H9 (cell line): ENCODE data around the gene BIVM. TPM values are rescaled to one million over a fixed set of nuclear protein-coding genes. Genes with fewer than 3 reads are reported as not detected.

Experiments used
- DNase-seq: peaks from one replicate; pipeline ENCODE4 v3.0.0-alpha.2; 2017
- H2AFZ ChIP-seq: one replicate; pipeline ENCODE4 v1.6.1; 2013; ENCODE audit warnings: mild to moderate bottlenecking, low read length, control low read depth, moderate library complexity
- H2AK5ac ChIP-seq: 2 replicates; pipeline ENCODE4 v1.6.1; 2013; ENCODE audit warnings: low read length, control low read depth, mixed read lengths; ENCODE audit not compliant: insufficient read length
- H2BK120ac ChIP-seq: one replicate; pipeline ENCODE4 v1.6.1; 2013; ENCODE audit warnings: low read depth, mild to moderate bottlenecking, low read length, control low read depth, inconsistent platforms; ENCODE audit not compliant: poor library complexity, severe bottlenecking
- H2BK12ac ChIP-seq: 2 replicates; pipeline ENCODE4 v1.6.1; 2013; ENCODE audit warnings: low read length, control low read depth, mixed read lengths, low read depth; ENCODE audit not compliant: insufficient read length
- H2BK15ac ChIP-seq: 2 replicates; pipeline ENCODE4 v1.6.1; 2013; ENCODE audit warnings: low read depth, low read length, control low read depth
- H2BK20ac ChIP-seq: one replicate; pipeline ENCODE4 v1.6.1; 2013; ENCODE audit warnings: low read depth, mild to moderate bottlenecking, low read length, control low read depth, inconsistent platforms; ENCODE audit not compliant: poor library complexity, severe bottlenecking
- H2BK5ac ChIP-seq: 2 replicates; pipeline ENCODE4 v1.6.1; 2013; ENCODE audit warnings: low read length, control low read depth, mixed read lengths; ENCODE audit not compliant: insufficient read length
- H3K14ac ChIP-seq: 2 replicates; pipeline ENCODE4 v1.6.1; 2013; ENCODE audit warnings: low read length, control low read depth; ENCODE audit not compliant: insufficient read depth
- H3K18ac ChIP-seq: 2 replicates; pipeline ENCODE4 v1.6.1; 2013; ENCODE audit warnings: low read depth, mild to moderate bottlenecking, mixed read lengths, low read length, control low read depth; ENCODE audit not compliant: insufficient read length
- H3K23ac ChIP-seq: 2 replicates; pipeline ENCODE4 v1.6.1; 2013; ENCODE audit warnings: low read length, control low read depth, mixed read lengths, low read depth; ENCODE audit not compliant: insufficient read length
- H3K23me2 ChIP-seq: 2 replicates; pipeline ENCODE4 v1.6.1; 2013; ENCODE audit warnings: low read depth, mild to moderate bottlenecking, mixed read lengths, low read length, control low read depth; ENCODE audit not compliant: insufficient read length, poor library complexity, severe bottlenecking
- H3K27ac ChIP-seq: 2 replicates; pipeline ENCODE4 v1.5.1; 2013; ENCODE audit warnings: low read length, control low read depth, mixed read lengths, low read depth; ENCODE audit not compliant: insufficient read length
- H3K27me3 ChIP-seq: 2 replicates; pipeline ENCODE4 v1.6.1; 2013; ENCODE audit warnings: low read length, control low read depth, inconsistent platforms; ENCODE audit not compliant: insufficient read depth
- H3K4ac ChIP-seq: 2 replicates; pipeline ENCODE4 v1.6.1; 2013; ENCODE audit warnings: low read depth, mild to moderate bottlenecking, control low read depth, inconsistent platforms, low read length, moderate library complexity
- H3K4me1 ChIP-seq: 2 replicates; pipeline ENCODE4 v1.6.1; 2013; ENCODE audit warnings: low read length, control low read depth, inconsistent platforms; ENCODE audit not compliant: insufficient read depth
- H3K4me2 ChIP-seq: 2 replicates; pipeline ENCODE4 v1.6.1; 2013; ENCODE audit warnings: low read length, control low read depth, mixed read lengths; ENCODE audit not compliant: insufficient read length, insufficient read depth
- H3K56ac ChIP-seq: 2 replicates; pipeline ENCODE4 v1.6.1; 2013; ENCODE audit warnings: low read depth, mild to moderate bottlenecking, mixed read lengths, low read length, control low read depth; ENCODE audit not compliant: insufficient read length
- H3K79me1 ChIP-seq: 2 replicates; pipeline ENCODE4 v1.6.1; 2013; ENCODE audit warnings: low read depth, mild to moderate bottlenecking, moderate library complexity, low read length, control low read depth, inconsistent platforms; ENCODE audit not compliant: insufficient read depth, poor library complexity, severe bottlenecking
- H3K79me2 ChIP-seq: 2 replicates; pipeline ENCODE4 v1.6.1; 2013; ENCODE audit warnings: low read length, control low read depth, inconsistent platforms; ENCODE audit not compliant: insufficient read depth
- H3K9ac ChIP-seq: 2 replicates; pipeline ENCODE4 v1.6.1; 2013; ENCODE audit warnings: low read length, control low read depth, mixed read lengths; ENCODE audit not compliant: insufficient read length; ENCODE audit errors: extremely low read depth
- H3K9me3 ChIP-seq: one replicate; pipeline ENCODE4 v1.6.1; 2013; ENCODE audit warnings: low read depth, low read length, inconsistent platforms; ENCODE audit not compliant: control insufficient read depth
- H3T11ph ChIP-seq: one replicate; pipeline ENCODE4 v1.6.1; 2013; ENCODE audit warnings: mild to moderate bottlenecking, low read length, control low read depth, inconsistent platforms
- H4K20me1 ChIP-seq: one replicate; pipeline ENCODE4 v1.6.1; 2013; ENCODE audit not compliant: control insufficient read depth, insufficient read length, insufficient read depth
- H4K5ac ChIP-seq: 2 replicates; pipeline ENCODE4 v1.6.1; 2013; ENCODE audit warnings: low read depth, mild to moderate bottlenecking, mixed read lengths, low read length, control low read depth; ENCODE audit not compliant: insufficient read length
- H4K8ac ChIP-seq: replicated peaks from 2 replicates; pipeline ENCODE4 v1.6.1; 2013; ENCODE audit warnings: low read length, control low read depth, mixed read lengths, low read depth; ENCODE audit not compliant: insufficient read length
- H4K91ac ChIP-seq: 2 replicates; pipeline ENCODE4 v1.6.1; 2013; ENCODE audit warnings: low read depth, mild to moderate bottlenecking, moderate library complexity, mixed read lengths, low read length, control low read depth; ENCODE audit not compliant: insufficient read length
- H3K27ac Mint-ChIP-seq, 3 experiments: 2 replicates in 2 of 3; 3 replicates in 1 of 3; pipeline ENCODE4 v1.8.0; 2020 to 2021; ENCODE audit warnings: mixed read lengths in 3 of 3, mild to moderate bottlenecking in 1 of 3, moderate library complexity in 1 of 3
- H3K27me3 Mint-ChIP-seq: 2 replicates; pipeline ENCODE4 v1.8.0; 2021; ENCODE audit warnings: low read depth, mild to moderate bottlenecking, moderate library complexity, mixed read lengths
- H3K36me3 Mint-ChIP-seq, 3 experiments: 2 replicates in 2 of 3; 3 replicates in 1 of 3; pipeline ENCODE4 v1.8.0; 2020 to 2021; ENCODE audit warnings: low read depth in 3 of 3, mixed read lengths in 3 of 3; ENCODE audit not compliant: insufficient read depth in 1 of 3
- H3K4me1 Mint-ChIP-seq, 2 experiments: 2 replicates each; pipeline ENCODE4 v1.8.0; 2020; ENCODE audit warnings: mixed read lengths in 2 of 2
- H3K4me3 Mint-ChIP-seq, 2 experiments: 2 replicates in 1 of 2; 3 replicates in 1 of 2; pipeline ENCODE4 v1.8.0; 2020 to 2021; ENCODE audit warnings: mild to moderate bottlenecking in 2 of 2, mixed read lengths in 2 of 2, moderate library complexity in 1 of 2
- H3K9me3 Mint-ChIP-seq, 2 experiments: 2 replicates in 1 of 2; 3 replicates in 1 of 2; pipeline ENCODE4 v1.8.0; 2020; ENCODE audit warnings: mild to moderate bottlenecking in 2 of 2, mixed read lengths in 2 of 2, moderate library complexity in 1 of 2
- CTCF ChIP-seq: fragments of 200-600 bp; sonication (generic); conservative IDR thresholded peaks from 3 replicates; pipeline ENCODE4 v1.8.0; 2021; ENCODE audit warnings: antibody characterized with exemption, mild to moderate bottlenecking
- WGBS: extraction: QIAGEN DNeasy Blood & Tissue Kit; methylation state at CpG from one replicate; pipeline ENCODE4 v1.1.7; 2013; ENCODE audit warnings: missing lambda C conversion rate, low lambda C conversion rate, mixed read lengths; ENCODE audit not compliant: insufficient read length; ENCODE audit errors: extremely low coverage; 5-methylcytosine and 5-hydroxymethylcytosine counted together
- total RNA-seq: library from RNA; stranded (reverse); gene quantifications from 2 replicates; pipeline ENCODE4 v1.2.1, GENCODE V29; 2021

Gene BIVM
- total RNA-seq, 1 experiment from 2014 or later: 9.0 TPM

- Mint-ChIP-seq H3K4me3 (no peak overlapping the region; a peak in 1 of 5 replicates), H3K27ac (peak overlapping the region in 2 of 3 experiments; percentile 57 to 58; a peak in 3 of 7 replicates), H3K36me3 (no peaks in the 10 kb centered on the region; a peak in 1 of 7 replicates), H3K27me3 (no peaks in the 10 kb centered on the region), H3K9me3 (no peaks in the 10 kb centered on the region), H3K4me1 (peaks cover 8 to 10% of the 10 kb centered on the region in 2 experiments)
- Histone ChIP-seq H3K4ac (no peak overlapping the region), H3T11ph (no peak overlapping the region), H3K4me1 (no peaks in the 10 kb centered on the region; the same call in 1 of the 2 replicates), H3K14ac (no peak overlapping the region), H3K18ac (no peak overlapping the region), H3K23me2 (no peaks in the 10 kb centered on the region), H3K56ac (no peak overlapping the region), H4K91ac (no peak overlapping the region), H3K27me3 (no peaks in the 10 kb centered on the region), H4K5ac (no peak overlapping the region), H2AK5ac (no peak overlapping the region), H3K4me2 (no peak overlapping the region), H2AFZ (no peak overlapping the region), H2BK5ac (no peak overlapping the region), H2BK120ac (no peak overlapping the region), H3K79me2 (no peaks in the 10 kb centered on the region), H2BK20ac (no peak overlapping the region), H3K23ac (no peak overlapping the region), H3K79me1 (no peaks in the 10 kb centered on the region), H3K27ac (no peak overlapping the region), H4K8ac (no peak overlapping the region), H3K9me3 (no peaks in the 10 kb centered on the region), H3K9ac (no peak overlapping the region), H2BK12ac (no peak overlapping the region), H2BK15ac (no peak overlapping the region), H4K20me1 (no peaks in the 10 kb centered on the region)
- TF ChIP-seq CTCF: no peak
- DNase-seq: peak; percentile 35
- WGBS: no CpG with 5 or more reads among the region's 4 CpGs
Measured at GRCh38 chr13:102830646-102831045, 31.7 kb downstream of the BIVM start.
